ENCODE data around the gene KRTAP4-11. TPM values are rescaled to one million over a fixed set of nuclear protein-coding genes. Genes with fewer than 3 reads are reported as not detected.
"Not testable (repeated sequence)": the region's sequence is repeated elsewhere in the genome, so short reads cannot be mapped to it uniquely, and the experiment has no call there.

The KRTAP4-11 gene
- not detected for polyA plus RNA-seq
- long read RNA-seq, donor 1: 0 reads
- long read RNA-seq, donor 2: 0 reads
- long read RNA-seq, donor 3: 0 reads
- long read RNA-seq, donor 4: 0 reads
- long read RNA-seq, donor 5: 0 reads
- long read RNA-seq, donor 6: 0 reads
- long read RNA-seq, donor 7: 0 reads
- long read RNA-seq, donor 8: 0 reads
- long read RNA-seq, donor 9: 0 reads
- long read RNA-seq, donor 10: 0 reads
- long read RNA-seq, donor 11: 0 reads

- 100% methylated on average over 1 of the region's 10 CpGs for WGBS (ENCODE audit: insufficient coverage, low lambda C conversion rate)
- H3K27me3 ChIP-seq (ENCODE audit: control insufficient read depth, insufficient read depth, low read length); H3K4me1 ChIP-seq (ENCODE audit: control insufficient read depth, insufficient read depth, low read length); H3K4me3 ChIP-seq (ENCODE audit: low read length); DNase-seq; H3K27ac ChIP-seq (ENCODE audit: low read length); H3K9me3 ChIP-seq (ENCODE audit: control insufficient read depth, low read depth, low read length); H3K36me3 ChIP-seq (ENCODE audit: control insufficient read depth, insufficient read depth, low read length): not testable (repeated sequence)
Observed at GRCh38 chr17:41117846-41118386, at the start of gene KRTAP4-11. TSS of gene KRTAP4-11 (minus strand) at chr17:41118373. CDS start at chr17:41118315, 58 bp downstream.

- H3K4me1 ChIP-seq (ENCODE audit: control insufficient read depth, insufficient read depth, low read length): no peaks in the 10 kb centered on the region
- no peak for DNase-seq
- H3K4me3 ChIP-seq (ENCODE audit: low read length): no peak overlapping the region
- no peak overlapping the region for H3K27ac ChIP-seq (ENCODE audit: low read length)
- no CpG with 5 or more reads among the region's 7 CpGs for WGBS (ENCODE audit: insufficient coverage, low lambda C conversion rate)
- H3K27me3 ChIP-seq (ENCODE audit: control insufficient read depth, insufficient read depth, low read length): peaks cover 8% of the 10 kb centered on the region
- no peaks in the 10 kb centered on the region for H3K9me3 ChIP-seq (ENCODE audit: control insufficient read depth, low read depth, low read length)
- H3K36me3 ChIP-seq (ENCODE audit: control insufficient read depth, insufficient read depth, low read length): no peaks in the 10 kb centered on the region
Observed at GRCh38 chr17:41167561-41167960, 49.4 kb upstream of the KRTAP4-11 start.

GRCh38 chr17:41163828-41164227, 45.7 kb upstream of the KRTAP4-11 start:
- no peaks in the 10 kb centered on the region for H3K9me3 ChIP-seq (ENCODE audit: control insufficient read depth, low read depth, low read length)
- DNase-seq: no peak
- 75% methylated on average over 2 of the region's 7 CpGs for WGBS (ENCODE audit: insufficient coverage, low lambda C conversion rate)

GRCh38 chr17:41160648-41161047, 42.5 kb upstream of the KRTAP4-11 start, which contains the start of gene KRTAP4-4:
TSS of gene KRTAP4-4 (minus strand) at chr17:41160748. CDS start at chr17:41160691, 57 bp downstream.
- DNase-seq: no peak
- no CpG with 5 or more reads among the region's 1 CpG for WGBS (ENCODE audit: insufficient coverage, low lambda C conversion rate)
- H3K27ac ChIP-seq (ENCODE audit: low read length): no peak within 1 kb of the TSS

More at GRCh38 chr17:41163828-41164227, 45.7 kb upstream of the KRTAP4-11 start:
- no peaks in the 10 kb centered on the region for H3K36me3 ChIP-seq (ENCODE audit: control insufficient read depth, insufficient read depth, low read length)
- no peak overlapping the region for H3K4me3 ChIP-seq (ENCODE audit: low read length)
- no peak overlapping the region for H3K27ac ChIP-seq (ENCODE audit: low read length)
- H3K27me3 ChIP-seq (ENCODE audit: control insufficient read depth, insufficient read depth, low read length): peaks cover 16% of the 10 kb centered on the region
- H3K4me1 ChIP-seq (ENCODE audit: control insufficient read depth, insufficient read depth, low read length): no peaks in the 10 kb centered on the region

GRCh38 chr17:41160190-41160589, 42.0 kb upstream of the KRTAP4-11 start:
- H3K9me3 ChIP-seq (ENCODE audit: control insufficient read depth, low read depth, low read length); H3K4me1 ChIP-seq (ENCODE audit: control insufficient read depth, insufficient read depth, low read length); H3K27me3 ChIP-seq (ENCODE audit: control insufficient read depth, insufficient read depth, low read length); H3K27ac ChIP-seq (ENCODE audit: low read length); H3K36me3 ChIP-seq (ENCODE audit: control insufficient read depth, insufficient read depth, low read length); H3K4me3 ChIP-seq (ENCODE audit: low read length); DNase-seq: not testable (repeated sequence)
- WGBS (ENCODE audit: insufficient coverage, low lambda C conversion rate): no CpG with 5 or more reads among the region's 3 CpGs

More at GRCh38 chr17:41160648-41161047, 42.5 kb upstream of the KRTAP4-11 start, which contains the start of gene KRTAP4-4:
- no peaks in the 10 kb centered on the region for H3K36me3 ChIP-seq (ENCODE audit: control insufficient read depth, insufficient read depth, low read length)
- H3K9me3 ChIP-seq (ENCODE audit: control insufficient read depth, low read depth, low read length): no peaks in the 10 kb centered on the region
- no peaks in the 10 kb centered on the region for H3K4me1 ChIP-seq (ENCODE audit: control insufficient read depth, insufficient read depth, low read length)
- no peak within 1 kb of the TSS for H3K4me3 ChIP-seq (ENCODE audit: low read length)
- peaks cover 10% of the 10 kb centered on the region for H3K27me3 ChIP-seq (ENCODE audit: control insufficient read depth, insufficient read depth, low read length)

- WGBS (ENCODE audit: insufficient coverage, low lambda C conversion rate): no CpG with 5 or more reads among the region's 2 CpGs
Observed at GRCh38 chr17:41153856-41154255, 35.7 kb upstream of the KRTAP4-11 start.

GRCh38 chr17:41151525-41151924, 33.4 kb upstream of the KRTAP4-11 start:
- WGBS (ENCODE audit: insufficient coverage, low lambda C conversion rate): 88% methylated on average over 2 of the region's 2 CpGs
- H3K9me3 ChIP-seq (ENCODE audit: control insufficient read depth, low read depth, low read length): no peaks in the 10 kb centered on the region

More at GRCh38 chr17:41153856-41154255, 35.7 kb upstream of the KRTAP4-11 start:
- Histone ChIP-seq H3K4me3 (ENCODE audit: low read length) (no peak overlapping the region), H3K27ac (ENCODE audit: low read length) (no peak overlapping the region), H3K4me1 (ENCODE audit: control insufficient read depth, insufficient read depth, low read length) (no peaks in the 10 kb centered on the region), H3K36me3 (ENCODE audit: control insufficient read depth, insufficient read depth, low read length) (no peaks in the 10 kb centered on the region), H3K27me3 (ENCODE audit: control insufficient read depth, insufficient read depth, low read length) (no peaks in the 10 kb centered on the region), H3K9me3 (ENCODE audit: control insufficient read depth, low read depth, low read length) (no peaks in the 10 kb centered on the region)
- DNase-seq: peak in 1 of 2 donors; percentile 41

GRCh38 chr17:41150026-41150425, 31.9 kb upstream of the KRTAP4-11 start:
- Histone ChIP-seq H3K27ac (ENCODE audit: low read length) (no peak overlapping the region), H3K4me3 (ENCODE audit: low read length) (no peak overlapping the region), H3K27me3 (ENCODE audit: control insufficient read depth, insufficient read depth, low read length) (peaks cover 3% of the 10 kb centered on the region), H3K4me1 (ENCODE audit: control insufficient read depth, insufficient read depth, low read length) (no peaks in the 10 kb centered on the region), H3K9me3 (ENCODE audit: control insufficient read depth, low read depth, low read length) (no peaks in the 10 kb centered on the region), H3K36me3 (ENCODE audit: control insufficient read depth, insufficient read depth, low read length) (no peaks in the 10 kb centered on the region)
- WGBS (ENCODE audit: insufficient coverage, low lambda C conversion rate): 90% methylated on average over 2 of the region's 4 CpGs
- no peak for DNase-seq

More at GRCh38 chr17:41151525-41151924, 33.4 kb upstream of the KRTAP4-11 start:
- no peak for DNase-seq
- Histone ChIP-seq H3K4me3 (ENCODE audit: low read length) (no peak overlapping the region), H3K27me3 (ENCODE audit: control insufficient read depth, insufficient read depth, low read length) (peaks cover 2% of the 10 kb centered on the region), H3K27ac (ENCODE audit: low read length) (no peak overlapping the region), H3K4me1 (ENCODE audit: control insufficient read depth, insufficient read depth, low read length) (no peaks in the 10 kb centered on the region), H3K36me3 (ENCODE audit: control insufficient read depth, insufficient read depth, low read length) (no peaks in the 10 kb centered on the region)

- H3K4me3 ChIP-seq (ENCODE audit: low read length): no peak within 1 kb of the TSS
- peaks cover 3% of the 10 kb centered on the region for H3K9me3 ChIP-seq (ENCODE audit: control insufficient read depth, low read depth, low read length)
- no peaks in the 10 kb centered on the region for H3K4me1 ChIP-seq (ENCODE audit: control insufficient read depth, insufficient read depth, low read length)
- H3K36me3 ChIP-seq (ENCODE audit: control insufficient read depth, insufficient read depth, low read length): no peaks in the 10 kb centered on the region
- peaks cover 3% of the 10 kb centered on the region for H3K27me3 ChIP-seq (ENCODE audit: control insufficient read depth, insufficient read depth, low read length)
- no peak within 1 kb of the TSS for H3K27ac ChIP-seq (ENCODE audit: low read length)
- no peak for DNase-seq
- no CpG with 5 or more reads among the region's 2 CpGs for WGBS (ENCODE audit: insufficient coverage, low lambda C conversion rate)
Observed at GRCh38 chr17:41149652-41149985, 31.4 kb upstream of the KRTAP4-11 start, which contains the start of gene KRTAP4-5. TSS of gene KRTAP4-5 (minus strand) at chr17:41149825. CDS start at chr17:41149767, 58 bp downstream.

- H3K27me3 ChIP-seq (ENCODE audit: control insufficient read depth, insufficient read depth, low read length); DNase-seq; H3K4me1 ChIP-seq (ENCODE audit: control insufficient read depth, insufficient read depth, low read length); H3K36me3 ChIP-seq (ENCODE audit: control insufficient read depth, insufficient read depth, low read length); H3K4me3 ChIP-seq (ENCODE audit: low read length); H3K9me3 ChIP-seq (ENCODE audit: control insufficient read depth, low read depth, low read length); H3K27ac ChIP-seq (ENCODE audit: low read length): not testable (repeated sequence)
- WGBS (ENCODE audit: insufficient coverage, low lambda C conversion rate): no CpG with 5 or more reads among the region's 10 CpGs
Observed at GRCh38 chr17:41148971-41149651, 30.9 kb upstream of the KRTAP4-11 start.
